Endometrium (tissue), 2 donors: ENCODE results near the gene CS.
"Not testable (repeated sequence)": the region's sequence is repeated elsewhere in the genome, so short reads cannot be mapped to it uniquely, and the experiment has no call there.

Experiments
- FAIRE-seq: peaks from 2 replicates; lab custom pipeline; 2012; peaks lifted over from hg19 to GRCh38; lab: Jason Lieb, UNC
- donor health status: control.
- donor health status: control.

The CS gene

GRCh38 chr12:56299853-56300643 is at the start of gene CS:
TSS of gene CS (minus strand) at chr12:56300330. CDS start at chr12:56300201, 129 bp downstream.
- FAIRE-seq, result peak; percentile 81

GRCh38 chr12:56348776-56349175 is 48.6 kb upstream of the CS start:
- no peak for FAIRE-seq

GRCh38 chr12:56347255-56347654 is 47.1 kb upstream of the CS start:
- not testable (repeated sequence) for FAIRE-seq

GRCh38 chr12:56346675-56347074 is 46.5 kb upstream of the CS start:
- no peak for FAIRE-seq

- not testable (repeated sequence) for FAIRE-seq
Measured at GRCh38 chr12:56342290-56342689, 42.2 kb upstream of the CS start.

- no peak for FAIRE-seq
Measured at GRCh38 chr12:56341616-56342015, 41.5 kb upstream of the CS start.

- FAIRE-seq, result no peak
Measured at GRCh38 chr12:56339158-56339422, 39.0 kb upstream of the CS start.

GRCh38 chr12:56338308-56339157 is 38.4 kb upstream of the CS start, which contains the start of gene IL23A:
TSS of gene IL23A (plus strand) at chr12:56338884. CDS start at chr12:56339045, 161 bp downstream.
- no peak for FAIRE-seq

GRCh38 chr12:56337753-56338251 is 37.7 kb upstream of the CS start:
- no peak for FAIRE-seq

- FAIRE-seq, result no peak
Measured at GRCh38 chr12:56336361-56337167, 36.4 kb upstream of the CS start.

GRCh38 chr12:56335527-56335926 is 35.4 kb upstream of the CS start:
- not testable (repeated sequence) for FAIRE-seq

GRCh38 chr12:56334490-56334793 is 34.3 kb upstream of the CS start:
- no peak for FAIRE-seq

GRCh38 chr12:56333679-56334489 is 33.8 kb upstream of the CS start, which contains the start of gene PAN2:
TSS of gene PAN2 (minus strand) at chr12:56334000. CDS start at chr12:56333094, 906 bp downstream.
- FAIRE-seq, result peak; percentile 78

- FAIRE-seq, result no peak
Measured at GRCh38 chr12:56333197-56333678, 33.1 kb upstream of the CS start.

- no peak for FAIRE-seq
Measured at GRCh38 chr12:56332512-56333196, 32.5 kb upstream of the CS start.

GRCh38 chr12:56330936-56331490 is 30.9 kb upstream of the CS start:
- FAIRE-seq, result no peak

- no peak for FAIRE-seq
Measured at GRCh38 chr12:56326533-56326932, 26.4 kb upstream of the CS start.

- FAIRE-seq, result no peak
Measured at GRCh38 chr12:56326126-56326525, 26.0 kb upstream of the CS start.

GRCh38 chr12:56324206-56324605 is 24.1 kb upstream of the CS start:
- no peak for FAIRE-seq

- FAIRE-seq, result not testable (repeated sequence)
Measured at GRCh38 chr12:56321610-56322009, 21.5 kb upstream of the CS start.
